ENCODE data around the gene XPNPEP2.

XPNPEP2 gene

GRCh38 chrX:129726307-129727111 is 12.3 kb upstream of the XPNPEP2 start:
- TF ChIP-seq CTCF (IDR thresholded peaks at IDR 0.05; ENCODE audit: insufficient read depth, missing control alignments) = peak; percentile 55
- FAIRE-seq (no peak), DNase-seq (ENCODE audit: insufficient read length, low spot score) (no peak)

GRCh38 chrX:129728061-129728460 is 10.7 kb upstream of the XPNPEP2 start:
- FAIRE-seq = no peak
- no peak for TF ChIP-seq CTCF (IDR thresholded peaks at IDR 0.05; ENCODE audit: insufficient read depth, missing control alignments)
- DNase-seq (ENCODE audit: insufficient read length, low spot score) = no peak

GRCh38 chrX:129731228-129731627 is 7.6 kb upstream of the XPNPEP2 start:
- DNase-seq (ENCODE audit: insufficient read length, low spot score) = no peak
- FAIRE-seq = no peak

GRCh38 chrX:129732857-129733256 is 5.9 kb upstream of the XPNPEP2 start:
- FAIRE-seq (no peak), DNase-seq (ENCODE audit: insufficient read length, low spot score) (no peak)
- no peak for TF ChIP-seq CTCF (IDR thresholded peaks at IDR 0.05; ENCODE audit: insufficient read depth, missing control alignments)

More at GRCh38 chrX:129731228-129731627, 7.6 kb upstream of the XPNPEP2 start:
- no peak for TF ChIP-seq CTCF (IDR thresholded peaks at IDR 0.05; ENCODE audit: insufficient read depth, missing control alignments)

GRCh38 chrX:129733335-129733734 is 5.4 kb upstream of the XPNPEP2 start:
- FAIRE-seq = no peak
- TF ChIP-seq CTCF (IDR thresholded peaks at IDR 0.05; ENCODE audit: insufficient read depth, missing control alignments) = no peak
- DNase-seq (ENCODE audit: insufficient read length, low spot score) = no peak

GRCh38 chrX:129736491-129736890 is 2.3 kb upstream of the XPNPEP2 start:
- FAIRE-seq = no peak
- TF ChIP-seq CTCF (IDR thresholded peaks at IDR 0.05; ENCODE audit: insufficient read depth, missing control alignments) = no peak
- no peak for DNase-seq (ENCODE audit: insufficient read length, low spot score)

- no peak for TF ChIP-seq CTCF (IDR thresholded peaks at IDR 0.05; ENCODE audit: insufficient read depth, missing control alignments)
- DNase-seq (ENCODE audit: insufficient read length, low spot score) = no peak
- no peak for FAIRE-seq
Measured at GRCh38 chrX:129737916-129738315, 863 bp upstream of the XPNPEP2 start.
